Breast epithelium (tissue), 3 donors: ENCODE data around the gene SPSB1.

Experiments
- CTCF ChIP-seq, 3 donors: fragments of 450-650 bp; IDR thresholded peaks; one replicate each; pipeline ENCODE4 v1.5.1; 2016 to 2017; ENCODE audit warnings: antibody characterized with exemption in 3 of 3, mild to moderate bottlenecking in 3 of 3, moderate library complexity in 3 of 3
- POLR2A ChIP-seq: fragments of 450-650 bp; IDR thresholded peaks from one replicate; pipeline ENCODE4 v1.6.1; 2016; ENCODE audit warnings: antibody characterized with exemption, mild to moderate bottlenecking, moderate library complexity

- TF ChIP-seq CTCF (IDR thresholded peaks at IDR 0.05) (no peak), POLR2A (no peak)
Observed at GRCh38 chr1:9328201-9328600, 35.5 kb downstream of the SPSB1 start.
